Measurements from ENCODE around the gene METTL26. TPM values are rescaled to one million over a fixed set of nuclear protein-coding genes. Genes with fewer than 3 reads are reported as not detected.

Gene METTL26
- total RNA-seq, 1 experiment from 2014 or later = 60.9 TPM

DNA sequence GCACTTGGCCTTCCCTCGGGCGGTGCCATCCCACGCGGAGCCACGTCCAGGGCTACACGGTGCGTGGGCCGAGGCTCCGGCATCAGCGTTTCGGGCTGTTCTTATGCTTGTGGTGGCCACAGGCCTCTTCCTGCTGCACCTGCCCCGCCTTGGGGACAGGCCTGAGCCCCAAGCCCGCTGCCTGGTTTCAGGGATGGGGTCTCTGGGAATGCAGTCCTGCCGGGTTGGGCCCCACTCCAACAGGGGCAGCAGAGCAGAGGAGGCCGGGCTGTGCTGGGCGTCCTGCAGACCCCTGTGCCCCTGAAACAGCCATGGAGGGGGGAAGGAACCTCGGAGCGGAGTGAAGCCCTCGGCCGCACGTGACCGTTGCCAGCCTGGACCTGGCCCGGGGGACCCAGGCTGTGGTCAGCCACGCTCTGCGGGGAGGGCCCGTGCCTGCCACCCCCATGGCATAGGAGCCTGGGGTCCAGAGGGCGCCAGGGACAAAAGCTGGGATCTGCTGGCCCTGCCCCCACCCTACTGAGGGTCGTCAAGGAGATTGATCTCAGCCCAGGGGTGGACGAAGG lies 5.8 kb downstream of the METTL26 start:
- no peak overlapping the region for H3K27ac ChIP-seq

DNA sequence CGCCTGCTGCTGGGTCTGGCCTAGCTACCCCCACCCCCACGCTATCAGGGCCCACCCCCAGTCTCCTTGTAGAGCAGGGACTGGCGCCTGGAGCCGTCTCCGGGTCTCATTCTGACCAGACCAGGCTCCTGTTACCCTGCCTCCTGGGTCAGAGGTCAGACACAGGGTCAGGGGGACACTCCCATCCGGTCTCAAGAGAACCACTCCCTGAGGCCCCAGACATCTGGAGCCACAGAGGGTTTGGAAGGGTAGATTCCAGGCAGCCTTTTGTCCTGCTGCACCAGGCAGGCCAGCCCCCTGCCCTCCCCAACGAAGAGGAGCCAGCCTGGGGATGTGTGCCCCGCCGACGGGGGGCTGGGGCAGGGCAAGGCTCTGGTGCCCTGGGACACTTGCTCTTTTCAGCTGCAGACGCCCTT lies 6.3 kb downstream of the METTL26 start:
- Histone ChIP-seq H3K4me1 (peaks cover 15% of the 10 kb centered on the region), H3K27ac (no peak overlapping the region), H3K4me3 (no peak overlapping the region), H3K36me3 (no peaks in the 10 kb centered on the region; the same call in 1 of the 2 replicates), H3K9me3 (replicated peaks) (no peaks in the 10 kb centered on the region), H3K27me3 (no peaks in the 10 kb centered on the region)
- no peak for DNase-seq

More for the DNA sequence above, 5.8 kb downstream of the METTL26 start:
- Histone ChIP-seq H3K4me3 (no peak overlapping the region), H3K9me3 (replicated peaks) (no peaks in the 10 kb centered on the region), H3K36me3 (no peaks in the 10 kb centered on the region; the same call in 1 of the 2 replicates), H3K27me3 (no peaks in the 10 kb centered on the region), H3K4me1 (peaks cover 15% of the 10 kb centered on the region)
- no peak for DNase-seq

DNA sequence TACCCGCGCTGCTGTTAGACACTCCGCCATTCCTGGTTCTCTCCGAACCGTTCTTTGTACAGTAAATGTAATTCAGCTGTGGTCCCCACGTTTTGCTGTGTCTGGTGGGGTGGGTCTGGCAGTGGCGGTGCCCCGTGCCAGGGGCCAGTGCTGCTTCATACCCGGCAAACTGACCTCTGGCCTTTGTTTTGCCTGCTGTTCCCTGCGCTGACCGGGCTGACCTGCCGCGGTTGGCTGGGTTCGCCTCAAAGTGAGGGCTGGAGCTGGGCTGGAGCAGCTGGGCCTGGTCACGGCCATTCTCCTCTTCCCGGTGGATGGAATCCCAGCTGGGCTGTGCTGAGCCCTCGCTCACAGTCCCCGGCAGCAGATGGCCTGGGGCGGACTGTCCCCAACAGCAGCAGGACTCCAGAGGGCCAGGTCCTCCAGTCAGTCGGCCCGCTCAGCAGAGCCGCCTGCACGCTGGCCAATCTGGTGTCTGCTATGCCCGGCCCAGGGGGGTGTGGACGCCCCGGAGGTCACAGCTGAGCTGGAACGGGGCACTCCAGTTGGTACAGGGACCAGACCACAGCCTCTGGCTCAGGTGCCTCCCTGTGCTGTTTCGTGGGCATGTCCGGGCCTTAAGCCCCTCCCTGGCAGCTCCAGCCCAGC lies 6.8 kb downstream of the METTL26 start:
- Histone ChIP-seq H3K27ac (no peak overlapping the region), H3K27me3 (no peaks in the 10 kb centered on the region), H3K4me3 (no peak overlapping the region), H3K9me3 (replicated peaks) (no peaks in the 10 kb centered on the region), H3K36me3 (no peaks in the 10 kb centered on the region; the same call in 1 of the 2 replicates), H3K4me1 (peaks cover 15% of the 10 kb centered on the region)
- peak; percentile 50 to 57 for DNase-seq

DNA sequence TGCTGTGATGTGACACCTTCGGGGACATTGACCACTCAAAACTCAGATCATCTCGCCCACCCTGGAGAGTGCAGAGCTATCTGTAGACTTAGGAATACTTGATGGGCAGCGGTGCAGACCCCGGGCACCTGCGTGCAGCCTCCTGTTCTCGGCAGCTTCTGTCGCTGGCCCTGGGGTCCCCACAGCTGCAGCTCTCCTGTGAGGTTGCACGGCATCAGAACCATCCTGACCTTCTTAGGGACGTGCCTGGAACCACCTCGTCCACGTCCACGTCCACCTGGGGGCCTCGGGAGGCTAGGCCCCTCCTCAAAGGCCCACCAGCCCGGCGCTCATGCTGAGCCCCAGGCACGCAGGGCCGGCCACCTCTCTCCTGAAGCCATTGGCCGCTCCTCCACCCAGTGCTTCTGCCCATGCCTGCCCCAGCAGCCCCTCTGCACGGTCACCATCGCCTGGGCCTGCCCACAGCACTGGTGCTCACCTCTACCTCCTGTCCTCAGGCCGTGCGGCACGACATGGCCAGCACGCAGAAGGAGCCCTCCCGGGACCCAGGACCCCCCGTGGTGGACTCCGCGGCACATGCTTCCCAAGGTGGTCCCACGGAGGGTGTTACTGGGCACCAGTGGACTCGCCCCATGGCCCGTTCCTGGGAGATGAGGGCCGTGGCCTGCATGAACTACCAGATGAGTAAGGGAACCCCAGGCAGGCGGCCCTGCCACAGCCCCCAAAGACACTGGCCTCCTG lies 7.6 kb downstream of the METTL26 start:
- Histone ChIP-seq H3K27ac (no peak overlapping the region), H3K36me3 (no peaks in the 10 kb centered on the region; the same call in 1 of the 2 replicates), H3K27me3 (no peaks in the 10 kb centered on the region), H3K4me1 (peaks cover 15% of the 10 kb centered on the region), H3K9me3 (replicated peaks) (no peaks in the 10 kb centered on the region), H3K4me3 (no peak overlapping the region)
- no peak for DNase-seq

DNA sequence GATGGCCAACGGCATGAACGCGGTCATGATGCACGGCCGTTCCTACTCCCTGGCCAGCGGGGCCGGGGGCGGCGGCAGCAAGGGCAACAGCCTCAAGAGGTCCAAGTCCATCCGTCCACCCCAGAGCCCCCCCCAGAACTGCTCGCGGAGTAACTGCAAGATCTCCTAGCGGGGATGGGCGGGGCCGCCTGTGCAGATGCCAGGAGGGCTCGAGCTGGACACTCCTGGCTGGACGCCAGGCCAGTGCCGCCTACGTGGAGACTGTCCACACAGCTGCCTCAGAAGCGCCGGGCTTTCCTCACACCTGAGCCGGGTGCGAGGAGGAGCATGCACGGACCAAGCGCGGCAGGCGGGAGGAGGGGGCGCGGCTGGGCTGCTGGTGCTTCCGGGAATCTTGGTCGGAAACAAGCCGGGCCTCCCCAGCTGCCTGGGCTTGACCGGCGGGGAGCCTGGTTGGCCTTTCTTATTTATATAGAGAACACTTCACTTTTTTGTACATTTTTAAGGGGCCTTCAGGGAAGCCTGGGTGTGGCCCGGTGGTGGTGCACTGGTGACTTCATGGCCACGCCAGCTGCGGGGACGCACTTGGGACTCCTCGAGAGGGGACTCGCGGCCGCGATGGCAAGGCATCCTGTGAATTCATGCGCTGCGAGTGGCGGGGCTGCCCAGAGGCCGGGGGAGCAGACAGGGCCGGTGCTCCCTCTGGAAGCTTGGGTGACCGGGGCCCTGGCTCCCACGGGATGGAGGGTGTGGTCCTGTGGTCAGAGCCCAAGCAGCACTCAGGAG lies 8.5 kb downstream of the METTL26 start:
- Histone ChIP-seq H3K4me1 (peaks cover 15% of the 10 kb centered on the region), H3K4me3 (no peak overlapping the region), H3K9me3 (replicated peaks) (no peaks in the 10 kb centered on the region), H3K27me3 (no peaks in the 10 kb centered on the region), H3K27ac (no peak overlapping the region), H3K36me3 (no peaks in the 10 kb centered on the region; the same call in 1 of the 2 replicates)
- peak in 1 of 2 experiments; percentile 37 for DNase-seq

DNA sequence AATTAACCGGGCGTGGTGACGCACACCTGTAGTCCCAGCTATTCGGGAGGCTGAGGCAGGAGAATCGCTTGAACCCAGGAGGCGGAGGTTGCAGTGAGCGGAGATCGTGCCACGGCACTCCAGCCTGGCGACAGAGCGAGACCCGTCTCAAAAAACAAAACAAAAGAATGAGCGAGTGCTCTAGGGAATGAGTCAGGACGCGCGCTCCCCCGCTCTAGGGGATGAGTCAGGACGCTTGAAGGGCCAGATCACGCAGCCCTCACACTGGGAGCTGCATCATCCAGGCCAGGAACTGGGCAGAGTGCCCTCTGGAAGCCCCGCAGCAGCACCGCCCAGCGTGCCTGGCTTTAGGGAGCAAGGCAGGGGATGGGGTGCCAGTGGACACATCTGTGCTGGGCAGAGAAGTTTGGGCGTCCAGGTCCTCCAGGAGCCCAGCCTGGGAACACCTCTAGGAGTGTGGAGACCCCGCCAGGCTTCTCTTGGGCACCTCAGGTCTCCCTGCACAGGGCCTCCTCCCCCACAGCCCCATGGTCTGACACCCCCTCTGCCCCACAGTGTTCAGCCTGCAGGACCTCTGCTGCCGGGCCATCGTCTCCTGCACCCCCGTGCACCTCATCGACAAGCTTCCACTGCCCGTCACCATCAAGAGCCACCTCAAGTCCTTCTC lies 9.2 kb downstream of the METTL26 start:
- Histone ChIP-seq H3K27me3 (no peaks in the 10 kb centered on the region), H3K4me1 (peaks cover 15% of the 10 kb centered on the region), H3K27ac (no peak overlapping the region), H3K4me3 (no peak overlapping the region), H3K9me3 (replicated peaks) (no peaks in the 10 kb centered on the region), H3K36me3 (no peaks in the 10 kb centered on the region; the same call in 1 of the 2 replicates)
- DNase-seq = no peak

DNA sequence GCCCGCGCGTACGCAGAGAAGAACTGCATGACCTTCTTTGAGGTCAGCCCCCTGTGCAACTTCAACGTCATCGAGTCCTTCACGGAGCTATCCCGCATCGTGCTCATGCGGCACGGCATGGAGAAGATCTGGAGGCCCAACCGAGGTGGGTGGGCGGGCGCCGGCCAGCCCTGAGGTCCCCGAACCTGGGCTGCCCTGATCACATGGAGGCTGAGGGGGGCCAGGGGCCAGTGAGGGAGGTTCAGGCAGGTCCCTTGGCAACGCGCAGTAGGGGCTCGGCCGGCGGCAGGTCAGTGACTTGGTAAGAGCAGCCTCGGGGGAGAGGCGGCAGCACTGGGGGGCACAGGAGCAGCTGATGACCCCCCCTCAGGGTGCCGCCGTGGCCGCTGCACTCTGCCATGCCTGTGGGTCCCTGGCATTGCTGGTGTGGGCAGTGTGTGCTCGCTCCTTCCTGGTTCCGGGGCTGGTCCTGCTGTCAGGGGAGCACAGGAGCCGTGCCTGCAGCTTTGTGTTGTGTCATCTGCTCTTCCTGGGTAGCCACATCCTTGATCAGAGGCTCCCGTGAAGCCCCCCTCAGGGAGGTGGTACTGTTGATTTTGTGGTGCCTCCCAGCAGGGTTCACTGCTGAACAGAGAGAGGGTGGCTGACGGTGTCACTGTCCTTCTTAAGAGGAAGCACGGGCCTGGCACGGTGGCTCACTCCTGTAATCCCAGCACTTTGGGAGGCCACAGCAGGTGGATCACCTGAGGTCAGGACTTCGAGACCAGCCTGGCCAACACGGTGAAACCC lies 9.9 kb downstream of the METTL26 start:
- peaks cover 15% of the 10 kb centered on the region for H3K4me1 ChIP-seq
- H3K4me3 ChIP-seq = no peak overlapping the region
- no peak for DNase-seq

DNA sequence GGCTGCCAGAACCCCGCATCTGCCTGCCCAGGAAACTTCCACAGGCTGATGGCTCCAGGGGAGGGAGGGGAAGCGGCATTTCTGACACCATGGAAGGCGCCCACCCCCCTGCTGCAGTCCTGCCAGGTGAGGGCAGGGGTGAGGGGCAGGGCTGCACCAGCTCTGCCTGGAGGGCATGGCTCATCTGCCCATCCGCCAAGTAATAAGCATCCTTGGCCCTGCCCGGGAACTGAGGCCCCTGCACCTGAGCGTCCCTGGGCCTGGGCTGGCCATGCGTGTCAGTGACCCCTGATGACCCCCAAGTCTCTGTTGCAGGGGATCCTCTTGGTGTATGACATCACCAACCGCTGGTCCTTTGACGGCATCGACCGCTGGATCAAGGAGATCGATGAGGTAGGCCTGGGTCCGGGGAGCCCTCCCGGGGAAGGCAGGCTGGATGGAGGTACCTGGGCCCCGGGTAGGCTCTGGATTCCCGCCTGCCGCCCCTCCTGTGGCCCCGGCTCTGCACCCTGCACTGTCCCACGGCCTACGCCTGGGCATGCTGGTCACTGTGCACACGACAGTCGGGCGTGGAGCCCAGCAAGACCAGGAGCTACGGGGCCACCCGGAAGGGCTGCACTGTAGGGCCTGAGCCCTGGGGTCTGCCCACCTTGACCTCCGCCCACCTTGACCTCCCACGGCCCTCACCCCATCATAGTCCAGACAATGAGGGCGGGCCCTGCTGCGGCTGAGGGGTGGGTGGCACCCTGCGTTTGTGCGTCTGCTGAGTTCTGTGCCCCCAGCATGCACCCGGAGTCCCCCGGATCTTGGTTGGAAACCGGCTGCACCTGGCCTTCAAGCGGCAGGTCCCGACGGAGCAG lies 10.8 kb downstream of the METTL26 start:
- DNase-seq = no peak
- Histone ChIP-seq H3K27me3 (no peaks in the 10 kb centered on the region), H3K4me1 (peaks cover 10% of the 10 kb centered on the region), H3K27ac (no peak overlapping the region), H3K4me3 (no peak overlapping the region), H3K36me3 (no peaks in the 10 kb centered on the region; the same call in 1 of the 2 replicates), H3K9me3 (replicated peaks) (no peaks in the 10 kb centered on the region)

More for the DNA sequence above, 9.9 kb downstream of the METTL26 start:
- Histone ChIP-seq H3K27me3 (no peaks in the 10 kb centered on the region), H3K36me3 (no peaks in the 10 kb centered on the region; the same call in 1 of the 2 replicates), H3K9me3 (replicated peaks) (no peaks in the 10 kb centered on the region), H3K27ac (no peak overlapping the region)

DNA sequence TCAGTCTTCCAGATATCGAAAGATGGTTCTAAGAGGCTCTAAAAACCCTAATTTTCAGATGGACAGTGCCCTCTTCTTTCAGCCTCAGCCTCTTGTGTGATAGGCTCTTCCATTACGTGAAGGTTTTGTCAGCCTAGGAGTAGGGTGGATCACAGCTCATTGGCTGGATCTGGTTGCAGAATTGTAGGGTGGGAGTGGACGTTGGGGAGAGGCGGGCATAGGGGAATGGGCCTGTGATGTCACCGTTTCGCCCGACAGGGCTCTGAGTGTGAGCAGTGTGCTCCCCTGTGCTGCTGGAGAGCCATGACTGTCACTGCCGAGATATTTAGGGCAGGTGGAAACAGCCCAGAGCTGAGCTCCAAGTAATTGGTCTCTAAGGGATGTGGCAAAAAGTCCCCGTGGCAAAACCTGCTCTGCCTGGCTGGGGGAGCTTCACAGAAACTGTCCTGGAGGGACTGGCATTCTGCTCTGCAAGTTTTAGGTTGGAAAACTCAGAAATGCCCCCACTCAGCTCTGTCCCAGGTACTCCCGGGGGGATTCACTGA lies 11.5 kb downstream of the METTL26 start:
- Histone ChIP-seq H3K4me3 (no peak overlapping the region), H3K27me3 (no peaks in the 10 kb centered on the region), H3K36me3 (no peaks in the 10 kb centered on the region; the same call in 1 of the 2 replicates), H3K9me3 (replicated peaks) (no peaks in the 10 kb centered on the region), H3K4me1 (peaks cover 6% of the 10 kb centered on the region; the same call in 1 of the 2 replicates), H3K27ac (no peak overlapping the region)
- peak in 1 of 2 experiments; percentile 38 for DNase-seq

DNA sequence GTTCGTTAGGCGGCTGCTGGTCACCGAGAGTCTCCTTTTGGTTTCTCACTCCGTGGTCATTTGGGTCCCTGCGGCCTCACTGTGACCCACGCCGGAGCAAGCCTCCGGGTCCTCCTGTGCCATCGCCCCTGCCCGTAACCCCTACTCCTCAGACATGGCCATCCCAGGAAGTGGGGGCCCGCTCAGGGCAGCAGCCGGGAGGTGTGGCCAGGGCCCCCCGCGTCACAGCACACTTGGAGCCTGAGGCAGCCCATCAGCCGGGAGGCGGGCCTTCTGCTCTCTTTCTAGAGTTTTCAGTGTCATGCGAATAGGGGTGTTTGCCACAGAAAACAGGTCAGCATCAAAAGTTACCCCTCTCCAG lies 13.2 kb downstream of the METTL26 start:
- DNase-seq = no peak
- no peaks in the 10 kb centered on the region for H3K4me1 ChIP-seq
- H3K27ac ChIP-seq = no peak overlapping the region
- H3K9me3 ChIP-seq (replicated peaks) = no peaks in the 10 kb centered on the region
- H3K27me3 ChIP-seq = no peaks in the 10 kb centered on the region
- no peak overlapping the region for H3K4me3 ChIP-seq
- no peaks in the 10 kb centered on the region; the same call in 1 of the 2 replicates for H3K36me3 ChIP-seq

DNA sequence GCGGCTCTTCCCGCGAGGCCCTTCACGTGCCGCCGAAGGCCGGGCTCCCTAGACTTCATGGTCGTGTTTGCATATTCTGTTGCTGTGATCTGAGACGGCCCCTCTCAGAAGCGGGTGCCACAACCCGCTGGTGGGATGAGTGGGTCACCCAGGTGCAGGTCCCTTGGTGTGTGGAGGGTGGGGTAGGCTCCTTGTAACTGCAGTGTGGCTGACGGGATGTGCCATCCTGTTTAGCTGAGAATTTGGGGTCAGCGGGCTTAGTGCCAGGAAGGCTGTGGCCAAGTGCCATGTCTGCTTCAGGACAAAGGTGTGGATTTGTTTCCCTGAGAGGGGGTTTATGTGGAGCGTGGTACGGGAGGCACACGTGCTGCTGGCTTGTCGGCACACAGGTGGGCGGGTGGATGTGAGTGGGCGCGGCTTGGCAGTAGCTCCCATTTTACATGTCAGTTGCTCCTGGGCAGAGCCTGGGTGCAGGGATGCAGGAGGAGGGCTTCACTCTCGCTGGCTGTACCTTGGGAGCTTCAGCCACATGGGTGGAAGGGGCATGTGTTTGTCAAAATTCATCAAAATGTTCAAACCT lies 14.5 kb downstream of the METTL26 start:
- Histone ChIP-seq H3K27ac (no peak overlapping the region), H3K4me3 (no peak overlapping the region)

DNA sequence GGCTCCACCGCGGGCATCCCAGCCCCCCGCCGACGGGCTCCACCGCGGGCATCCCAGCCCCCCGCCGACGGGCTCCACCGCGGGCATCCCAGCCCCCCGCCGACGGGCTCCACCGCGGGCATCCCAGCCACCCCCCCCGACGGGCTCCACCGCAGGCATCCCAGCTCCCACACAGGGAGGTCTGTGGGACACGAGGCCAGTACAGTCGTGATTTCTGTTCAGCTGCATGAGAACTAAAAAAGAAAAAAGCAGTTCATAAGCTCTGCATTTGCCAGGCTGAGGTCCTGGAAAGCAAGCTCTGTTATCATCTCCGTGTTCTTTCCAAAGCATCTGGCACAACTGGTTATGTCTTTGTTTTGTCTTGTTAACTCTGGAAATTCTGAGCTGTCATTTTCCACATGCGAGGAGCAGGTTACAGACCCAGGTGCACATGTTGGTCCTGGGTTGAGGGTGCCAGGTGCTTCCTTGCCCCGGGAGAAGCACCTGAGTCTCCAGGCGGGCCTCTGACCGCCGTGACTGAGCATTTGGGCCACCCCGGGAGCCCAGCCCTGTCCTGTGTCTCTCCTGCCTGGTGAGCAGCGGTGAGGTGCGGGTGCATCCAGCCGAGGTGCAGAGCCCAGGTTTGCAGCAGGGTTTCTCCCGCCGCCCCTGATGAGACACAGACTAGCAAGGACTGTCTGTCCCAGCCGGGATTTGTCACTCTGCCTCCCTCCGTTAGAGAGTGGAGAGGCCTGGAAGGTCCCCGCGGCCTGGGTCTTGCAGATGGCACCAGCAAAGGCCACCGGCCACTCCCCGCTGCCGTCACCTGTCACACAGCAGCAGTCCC lies 15.2 kb downstream of the METTL26 start:
- Histone ChIP-seq H3K4me3 (no peak overlapping the region), H3K27me3 (no peaks in the 10 kb centered on the region), H3K27ac (no peak overlapping the region), H3K4me1 (no peaks in the 10 kb centered on the region), H3K9me3 (replicated peaks) (no peaks in the 10 kb centered on the region), H3K36me3 (no peaks in the 10 kb centered on the region)
- DNase-seq = no peak

More for the DNA sequence above, 14.5 kb downstream of the METTL26 start:
- H3K9me3 ChIP-seq (replicated peaks) = no peaks in the 10 kb centered on the region
- H3K27me3 ChIP-seq = no peaks in the 10 kb centered on the region
- H3K4me1 ChIP-seq = no peaks in the 10 kb centered on the region
- no peak for DNase-seq
- H3K36me3 ChIP-seq = no peaks in the 10 kb centered on the region
